Transverse colon (tissue), 4 donors: ENCODE data around the gene SMIM7.

Source experiments
- EP300 ChIP-seq: sonication (generic); formaldehyde crosslinking; IDR thresholded peaks from one replicate; pipeline ENCODE4 v1.6.1; 2017; ENCODE audit warnings: antibody characterized with exemption, low read depth
- POLR2A ChIP-seq: fragments of 450-650 bp; IDR thresholded peaks from one replicate; pipeline ENCODE4 v1.6.1; 2016; ENCODE audit warnings: antibody characterized with exemption, mild to moderate bottlenecking, moderate library complexity
- POLR2AphosphoS5 ChIP-seq, 3 donors: sonication (generic); formaldehyde crosslinking; IDR thresholded peaks; one replicate each; pipeline ENCODE4 v1.6.1; 2016; ENCODE audit warnings: antibody characterized with exemption in 3 of 3
- TF ChIP-seq, protein P1 (sequence below), 5 experiments: fragments of 200-600 bp in 3 of 5; fragments of 450-650 bp in 2 of 5; sonication (generic) in 3 of 5; IDR thresholded peaks; 1 replicate in 2 of 5; 2 replicates in 3 of 5; pipeline ENCODE4 v1.5.1; 2016 to 2017; ENCODE audit warnings: antibody characterized with exemption in 5 of 5, inconsistent platforms in 3 of 5, mild to moderate bottlenecking in 2 of 5, moderate library complexity in 1 of 5

DNA sequence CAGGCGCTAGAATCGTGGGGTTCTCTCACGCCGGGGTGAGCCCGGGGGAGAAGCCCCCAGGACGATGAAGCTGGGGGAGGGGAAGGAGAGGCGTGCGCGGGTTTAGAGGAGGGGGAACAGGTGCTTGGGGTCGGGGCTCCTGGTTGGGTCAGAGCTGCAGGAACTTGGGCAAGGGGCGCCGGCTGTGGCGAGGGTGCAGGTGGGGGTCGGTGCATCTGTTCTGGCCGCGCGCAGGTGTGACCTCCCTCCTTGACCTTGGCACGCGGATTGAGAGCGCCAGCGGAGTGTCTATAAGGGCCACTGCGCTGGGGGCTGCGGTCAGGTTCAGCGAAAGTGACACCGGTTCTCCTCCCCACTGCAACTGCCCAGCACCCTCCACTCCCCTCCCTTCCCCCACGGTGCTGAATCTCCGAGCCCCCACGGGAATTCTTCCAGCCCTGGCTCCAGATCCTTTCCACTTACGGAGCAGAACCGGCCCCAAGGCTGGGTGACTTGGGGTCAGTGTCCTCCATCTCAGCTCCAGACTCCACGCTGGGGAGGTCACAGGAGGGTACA, 1.6 kb upstream of the SMIM7 start:
- TF ChIP-seq, protein P1, sequence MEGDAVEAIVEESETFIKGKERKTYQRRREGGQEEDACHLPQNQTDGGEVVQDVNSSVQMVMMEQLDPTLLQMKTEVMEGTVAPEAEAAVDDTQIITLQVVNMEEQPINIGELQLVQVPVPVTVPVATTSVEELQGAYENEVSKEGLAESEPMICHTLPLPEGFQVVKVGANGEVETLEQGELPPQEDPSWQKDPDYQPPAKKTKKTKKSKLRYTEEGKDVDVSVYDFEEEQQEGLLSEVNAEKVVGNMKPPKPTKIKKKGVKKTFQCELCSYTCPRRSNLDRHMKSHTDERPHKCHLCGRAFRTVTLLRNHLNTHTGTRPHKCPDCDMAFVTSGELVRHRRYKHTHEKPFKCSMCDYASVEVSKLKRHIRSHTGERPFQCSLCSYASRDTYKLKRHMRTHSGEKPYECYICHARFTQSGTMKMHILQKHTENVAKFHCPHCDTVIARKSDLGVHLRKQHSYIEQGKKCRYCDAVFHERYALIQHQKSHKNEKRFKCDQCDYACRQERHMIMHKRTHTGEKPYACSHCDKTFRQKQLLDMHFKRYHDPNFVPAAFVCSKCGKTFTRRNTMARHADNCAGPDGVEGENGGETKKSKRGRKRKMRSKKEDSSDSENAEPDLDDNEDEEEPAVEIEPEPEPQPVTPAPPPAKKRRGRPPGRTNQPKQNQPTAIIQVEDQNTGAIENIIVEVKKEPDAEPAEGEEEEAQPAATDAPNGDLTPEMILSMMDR (IDR thresholded peaks at IDR 0.05), result no peak
- no peak for TF ChIP-seq POLR2AphosphoS5 (IDR thresholded peaks at IDR 0.05)
- no peak for TF ChIP-seq POLR2A
- no peak for TF ChIP-seq EP300
